HG03025 (cell line): ENCODE results near the gene MTG1.

Source experiments
- ATAC-seq: cut with Tn5 transposase; IDR thresholded peaks from one replicate; pipeline ENCODE4 v1.9.1; 2021; ENCODE audit warnings: mild to moderate bottlenecking, moderate library complexity; ENCODE audit not compliant: unreplicated experiment, low FRiP score

The MTG1 gene

GRCh38 chr10:133394064-133394663, at the start of gene MTG1:
Gene MTG1, plus strand, starts transcription at chr10:133394157. Its CDS starts 64 bp downstream, at chr10:133394221.
- ATAC-seq = peak; percentile 59

GRCh38 chr10:133344236-133344635, 49.7 kb upstream of the MTG1 start:
- no peak for ATAC-seq

- no peak for ATAC-seq
These were observed 47.5 kb upstream of the MTG1 start for GRCh38 chr10:133346413-133346812.

GRCh38 chr10:133347710-133348517, 46.0 kb upstream of the MTG1 start:
- no peak for ATAC-seq

GRCh38 chr10:133349160-133349568, 44.8 kb upstream of the MTG1 start:
- ATAC-seq = no peak

- no peak for ATAC-seq
These were observed 44.4 kb upstream of the MTG1 start for GRCh38 chr10:133349577-133350011.

GRCh38 chr10:133350283-133350949, 43.5 kb upstream of the MTG1 start:
- ATAC-seq = no peak

GRCh38 chr10:133350950-133351329, 43.0 kb upstream of the MTG1 start:
- ATAC-seq = no peak

- no peak for ATAC-seq
These were observed 42.3 kb upstream of the MTG1 start for GRCh38 chr10:133351408-133352318.

GRCh38 chr10:133353202-133353959, 40.6 kb upstream of the MTG1 start:
- ATAC-seq = no peak

- ATAC-seq = no peak
These were observed 39.9 kb upstream of the MTG1 start for GRCh38 chr10:133353988-133354605.

GRCh38 chr10:133354672-133355240, 39.2 kb upstream of the MTG1 start:
- ATAC-seq = no peak

- no peak for ATAC-seq
These were observed 38.7 kb upstream of the MTG1 start for GRCh38 chr10:133355266-133355665.

GRCh38 chr10:133355991-133356390, 38.0 kb upstream of the MTG1 start:
- ATAC-seq = no peak

- peak; percentile 2 for ATAC-seq
These were observed 37.2 kb upstream of the MTG1 start for GRCh38 chr10:133356549-133357284.

- ATAC-seq = peak; percentile 65
These were observed 36.4 kb upstream of the MTG1 start, which contains the start of gene FUOM for GRCh38 chr10:133357285-133358161. Gene FUOM, minus strand, starts transcription at chr10:133358019. Its CDS starts 12 bp downstream, at chr10:133358007.
